ENCODE data around the gene CDS2.

DNA sequence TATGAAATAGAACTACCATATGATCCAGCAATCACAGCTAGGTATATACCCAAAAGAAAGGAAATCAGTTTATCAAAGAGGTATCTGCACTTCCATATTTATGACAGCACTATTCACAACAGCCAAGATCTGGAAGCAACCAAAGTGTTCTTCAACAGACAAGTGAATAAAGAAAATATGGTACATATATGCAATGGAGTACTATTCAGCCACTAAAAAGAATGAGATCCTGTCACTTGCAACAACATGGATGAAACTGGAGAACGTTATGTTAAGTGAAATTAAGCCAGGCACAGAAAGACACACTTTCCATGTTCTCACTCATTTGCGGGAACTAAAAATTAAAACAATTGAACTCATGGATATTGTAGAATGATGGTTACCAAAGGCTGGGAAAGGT, 22.3 kb upstream of the CDS2 start:
- TF ChIP-seq POLR2A (IDR thresholded peaks at IDR 0.05), result no peak
- TF ChIP-seq, protein P1, sequence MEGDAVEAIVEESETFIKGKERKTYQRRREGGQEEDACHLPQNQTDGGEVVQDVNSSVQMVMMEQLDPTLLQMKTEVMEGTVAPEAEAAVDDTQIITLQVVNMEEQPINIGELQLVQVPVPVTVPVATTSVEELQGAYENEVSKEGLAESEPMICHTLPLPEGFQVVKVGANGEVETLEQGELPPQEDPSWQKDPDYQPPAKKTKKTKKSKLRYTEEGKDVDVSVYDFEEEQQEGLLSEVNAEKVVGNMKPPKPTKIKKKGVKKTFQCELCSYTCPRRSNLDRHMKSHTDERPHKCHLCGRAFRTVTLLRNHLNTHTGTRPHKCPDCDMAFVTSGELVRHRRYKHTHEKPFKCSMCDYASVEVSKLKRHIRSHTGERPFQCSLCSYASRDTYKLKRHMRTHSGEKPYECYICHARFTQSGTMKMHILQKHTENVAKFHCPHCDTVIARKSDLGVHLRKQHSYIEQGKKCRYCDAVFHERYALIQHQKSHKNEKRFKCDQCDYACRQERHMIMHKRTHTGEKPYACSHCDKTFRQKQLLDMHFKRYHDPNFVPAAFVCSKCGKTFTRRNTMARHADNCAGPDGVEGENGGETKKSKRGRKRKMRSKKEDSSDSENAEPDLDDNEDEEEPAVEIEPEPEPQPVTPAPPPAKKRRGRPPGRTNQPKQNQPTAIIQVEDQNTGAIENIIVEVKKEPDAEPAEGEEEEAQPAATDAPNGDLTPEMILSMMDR (IDR thresholded peaks at IDR 0.05), result no peak
- TF ChIP-seq POLR2AphosphoS5 (IDR thresholded peaks at IDR 0.05), result no peak
- TF ChIP-seq EP300 (IDR thresholded peaks at IDR 0.05), result no peak
